ENCODE data around the gene CHI3L2. TPM values are rescaled to one million over a fixed set of nuclear protein-coding genes. Genes with fewer than 3 reads are reported as not detected.

CHI3L2 gene
- total RNA-seq, 4 donors from 2014 or later: 0.69 to 0.77 TPM; not detected in 2

- H3K4me3 ChIP-seq: no peak overlapping the region
- H3K27ac ChIP-seq: no peak overlapping the region
- DNase-seq: no peak
- TF ChIP-seq POLR2A (IDR thresholded peaks at IDR 0.05) (no peak), CTCF (IDR thresholded peaks at IDR 0.05) (no peak)
- no peaks in the 10 kb centered on the region for H3K36me3 ChIP-seq
- H3K4me1 ChIP-seq: no peaks in the 10 kb centered on the region
- H3K27me3 ChIP-seq: no peaks in the 10 kb centered on the region
- intact Hi-C loops (cut with DNase I; ENCODE audit: low total_unique reads): no loop called here
- H3K9me3 ChIP-seq: no peaks in the 10 kb centered on the region
These were observed 24.5 kb upstream of the CHI3L2 start for GRCh38 chr1:111202707-111203623.

- Histone ChIP-seq H3K27me3 (no peaks in the 10 kb centered on the region), H3K9me3 (no peaks in the 10 kb centered on the region), H3K36me3 (no peaks in the 10 kb centered on the region), H3K4me3 (peak overlapping the region; percentile 22 to 54), H3K27ac (peak overlapping the region in 1 of 2 donors; percentile 29), H3K4me1 (no peaks in the 10 kb centered on the region)
- TF ChIP-seq POLR2A (IDR thresholded peaks at IDR 0.05): no peak
- no peak for TF ChIP-seq CTCF (IDR thresholded peaks at IDR 0.05)
- DNase-seq: peak; percentile 24 to 39
- intact Hi-C loops (cut with DNase I; ENCODE audit: low total_unique reads): no loop called here
These were observed 23.8 kb upstream of the CHI3L2 start for GRCh38 chr1:111203681-111204200.

- Histone ChIP-seq H3K27ac (peak overlapping the region in 1 of 2 donors; percentile 29), H3K4me1 (no peaks in the 10 kb centered on the region), H3K4me3 (peak overlapping the region; percentile 22 to 54), H3K9me3 (no peaks in the 10 kb centered on the region), H3K36me3 (no peaks in the 10 kb centered on the region), H3K27me3 (no peaks in the 10 kb centered on the region)
- TF ChIP-seq POLR2A (IDR thresholded peaks at IDR 0.05) (peak in 1 of 2 donors; percentile 45), CTCF (IDR thresholded peaks at IDR 0.05) (no peak)
- DNase-seq: no peak
- intact Hi-C loops (cut with DNase I; ENCODE audit: low total_unique reads): no loop called here
These were observed 23.1 kb upstream of the CHI3L2 start for GRCh38 chr1:111204201-111204982.

GRCh38 chr1:111204983-111205713, 22.4 kb upstream of the CHI3L2 start:
- Histone ChIP-seq H3K4me3 (no peak overlapping the region), H3K4me1 (no peaks in the 10 kb centered on the region), H3K9me3 (no peaks in the 10 kb centered on the region), H3K27me3 (no peaks in the 10 kb centered on the region), H3K27ac (no peak overlapping the region), H3K36me3 (no peaks in the 10 kb centered on the region)
- intact Hi-C loops (cut with DNase I; ENCODE audit: low total_unique reads): no loop called here
- no peak for TF ChIP-seq CTCF (IDR thresholded peaks at IDR 0.05)
- TF ChIP-seq POLR2A (IDR thresholded peaks at IDR 0.05): no peak
- DNase-seq: no peak
